Measurements from ENCODE around the gene PRSS53. TPM values are rescaled to one million over a fixed set of nuclear protein-coding genes. Genes with fewer than 3 reads are reported as not detected.

PRSS53 gene
- polyA plus RNA-seq, 1 of the 3 experiments (the other 2 are of a cell fraction), result 3.1 TPM

GRCh38 chr16:31052114-31052513 is 36.6 kb downstream of the PRSS53 start (continued):
- no peak for TF ChIP-seq SIN3A (IDR thresholded peaks at IDR 0.05; ENCODE audit: borderline replicate concordance, low read depth, low read length)
- TF ChIP-seq YY1 (IDR thresholded peaks at IDR 0.05; ENCODE audit: low read depth), result no peak
- TF ChIP-seq USF1 (IDR thresholded peaks at IDR 0.05; ENCODE audit: borderline replicate concordance, low read depth), result peak; percentile 77; the same call in 1 of the 2 replicates
- no peak for TF ChIP-seq GATA2 (CRISPR knock-in tag; IDR thresholded peaks at IDR 0.05)
- no peak for TF ChIP-seq NRF1 (IDR thresholded peaks at IDR 0.05; ENCODE audit: low read depth, low read length)
- no peak for TF ChIP-seq FOXJ3 (CRISPR knock-in tag; IDR thresholded peaks at IDR 0.05)
- no peak for TF ChIP-seq REST (IDR thresholded peaks at IDR 0.05; ENCODE audit: low read depth, low read length)
- TF ChIP-seq NFIC (IDR thresholded peaks at IDR 0.05; ENCODE audit: borderline replicate concordance), result no peak
- no peak for TF ChIP-seq MEF2A (IDR thresholded peaks at IDR 0.05; ENCODE audit: borderline replicate concordance, low read depth)
- TF ChIP-seq TCF12 (IDR thresholded peaks at IDR 0.05), result peak; percentile 63
- TF ChIP-seq EP300 (IDR thresholded peaks at IDR 0.05; ENCODE audit: borderline replicate concordance in 1 of 2, low read depth in 1 of 2, low read length in 1 of 2), result peak in 1 of 2 experiments; percentile 33; a peak in 1 of 4 replicates
- TF ChIP-seq JUND (IDR thresholded peaks at IDR 0.05), result peak; percentile 67
- TF ChIP-seq RXRA (IDR thresholded peaks at IDR 0.05; ENCODE audit: borderline replicate concordance, low read depth), result peak; percentile 87
- no peak for TF ChIP-seq EZH2phosphoT487 (IDR thresholded peaks at IDR 0.05; ENCODE audit: borderline replicate concordance, low read depth)
- TF ChIP-seq RCOR1 (IDR thresholded peaks at IDR 0.05; ENCODE audit: low read length), result no peak
- no peak for TF ChIP-seq SMC3 (IDR thresholded peaks at IDR 0.05; ENCODE audit: low read depth, low read length)
- peak; percentile 68; the same call in 1 of the 2 replicates for TF ChIP-seq MAX (IDR thresholded peaks at IDR 0.05; ENCODE audit: low read depth)
- TF ChIP-seq USF2 (IDR thresholded peaks at IDR 0.05; ENCODE audit: borderline replicate concordance, low read depth, low read length), result no peak
- TF ChIP-seq CHD2 (IDR thresholded peaks at IDR 0.05; ENCODE audit: low read length, partially characterized antibody), result no peak
- no peak for TF ChIP-seq ELF1 (IDR thresholded peaks at IDR 0.05)
- TF ChIP-seq RAD21 (IDR thresholded peaks at IDR 0.05; ENCODE audit: low read length), result no peak
